NB4 (cell line): ENCODE data around the gene PODNL1.
"Not testable (repeated sequence)": the region's sequence is repeated elsewhere in the genome, so short reads cannot be mapped to it uniquely, and the experiment has no call there.

Source experiments
- DNase-seq: peaks from one replicate; pipeline ENCODE4 v3.0.0; 2010; ENCODE audit warnings: low read depth
- H3K4me3 ChIP-seq: one replicate; pipeline ENCODE4 v1.5.1; 2011; ENCODE audit warnings: mild to moderate bottlenecking, low read depth, low read length, moderate library complexity
- MAX ChIP-seq: IDR thresholded peaks from 2 replicates; pipeline ENCODE4 v1.6.1; 2011; ENCODE audit warnings: low read depth, low read length
- MYC ChIP-seq: IDR thresholded peaks from 2 replicates; pipeline ENCODE4 v1.6.1; 2011; ENCODE audit warnings: low read depth, low read length
- POLR2A ChIP-seq: IDR thresholded peaks from 2 replicates; pipeline ENCODE4 v1.6.1; 2011; ENCODE audit warnings: mild to moderate bottlenecking; ENCODE audit not compliant: insufficient read length; ENCODE audit errors: extremely low read depth
- TF ChIP-seq, protein P1 (sequence below): IDR thresholded peaks from one replicate; pipeline ENCODE4 v1.5.1; 2012; ENCODE audit warnings: low read depth, low read length

The PODNL1 gene

DNA sequence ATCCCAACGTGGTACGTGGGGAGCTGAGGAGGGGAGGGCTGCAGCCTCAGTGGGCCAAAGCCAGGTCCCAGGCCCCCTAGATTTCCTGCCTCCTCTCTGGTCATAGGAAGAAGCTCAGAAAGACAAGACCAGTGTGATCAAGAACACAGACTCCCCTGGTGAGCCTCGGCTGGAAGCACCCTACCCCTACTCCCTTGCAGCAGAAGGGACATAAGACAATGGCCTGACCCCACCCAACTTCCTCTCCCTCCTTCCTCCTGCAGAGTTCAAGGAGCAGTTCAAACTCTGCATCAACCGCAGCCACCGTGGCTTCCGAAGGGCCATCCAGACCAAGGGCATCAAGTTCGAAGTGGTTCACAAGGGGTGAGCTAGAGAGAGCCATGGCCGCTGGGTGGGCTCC, 11.5 kb downstream of the PODNL1 start:
- no peak overlapping the region for H3K4me3 ChIP-seq
- peak; percentile 42 for DNase-seq
- TF ChIP-seq MYC (no peak), MAX (no peak), POLR2A (no peak)
- TF ChIP-seq, protein P1, sequence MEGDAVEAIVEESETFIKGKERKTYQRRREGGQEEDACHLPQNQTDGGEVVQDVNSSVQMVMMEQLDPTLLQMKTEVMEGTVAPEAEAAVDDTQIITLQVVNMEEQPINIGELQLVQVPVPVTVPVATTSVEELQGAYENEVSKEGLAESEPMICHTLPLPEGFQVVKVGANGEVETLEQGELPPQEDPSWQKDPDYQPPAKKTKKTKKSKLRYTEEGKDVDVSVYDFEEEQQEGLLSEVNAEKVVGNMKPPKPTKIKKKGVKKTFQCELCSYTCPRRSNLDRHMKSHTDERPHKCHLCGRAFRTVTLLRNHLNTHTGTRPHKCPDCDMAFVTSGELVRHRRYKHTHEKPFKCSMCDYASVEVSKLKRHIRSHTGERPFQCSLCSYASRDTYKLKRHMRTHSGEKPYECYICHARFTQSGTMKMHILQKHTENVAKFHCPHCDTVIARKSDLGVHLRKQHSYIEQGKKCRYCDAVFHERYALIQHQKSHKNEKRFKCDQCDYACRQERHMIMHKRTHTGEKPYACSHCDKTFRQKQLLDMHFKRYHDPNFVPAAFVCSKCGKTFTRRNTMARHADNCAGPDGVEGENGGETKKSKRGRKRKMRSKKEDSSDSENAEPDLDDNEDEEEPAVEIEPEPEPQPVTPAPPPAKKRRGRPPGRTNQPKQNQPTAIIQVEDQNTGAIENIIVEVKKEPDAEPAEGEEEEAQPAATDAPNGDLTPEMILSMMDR, result no peak

GRCh38 chr19:13926010-13926409, 12.2 kb downstream of the PODNL1 start:
- TF ChIP-seq MYC (no peak), MAX (no peak), POLR2A (no peak)
- TF ChIP-seq, protein P1, result no peak
- H3K4me3 ChIP-seq, result no peak overlapping the region
- DNase-seq, result no peak

DNA sequence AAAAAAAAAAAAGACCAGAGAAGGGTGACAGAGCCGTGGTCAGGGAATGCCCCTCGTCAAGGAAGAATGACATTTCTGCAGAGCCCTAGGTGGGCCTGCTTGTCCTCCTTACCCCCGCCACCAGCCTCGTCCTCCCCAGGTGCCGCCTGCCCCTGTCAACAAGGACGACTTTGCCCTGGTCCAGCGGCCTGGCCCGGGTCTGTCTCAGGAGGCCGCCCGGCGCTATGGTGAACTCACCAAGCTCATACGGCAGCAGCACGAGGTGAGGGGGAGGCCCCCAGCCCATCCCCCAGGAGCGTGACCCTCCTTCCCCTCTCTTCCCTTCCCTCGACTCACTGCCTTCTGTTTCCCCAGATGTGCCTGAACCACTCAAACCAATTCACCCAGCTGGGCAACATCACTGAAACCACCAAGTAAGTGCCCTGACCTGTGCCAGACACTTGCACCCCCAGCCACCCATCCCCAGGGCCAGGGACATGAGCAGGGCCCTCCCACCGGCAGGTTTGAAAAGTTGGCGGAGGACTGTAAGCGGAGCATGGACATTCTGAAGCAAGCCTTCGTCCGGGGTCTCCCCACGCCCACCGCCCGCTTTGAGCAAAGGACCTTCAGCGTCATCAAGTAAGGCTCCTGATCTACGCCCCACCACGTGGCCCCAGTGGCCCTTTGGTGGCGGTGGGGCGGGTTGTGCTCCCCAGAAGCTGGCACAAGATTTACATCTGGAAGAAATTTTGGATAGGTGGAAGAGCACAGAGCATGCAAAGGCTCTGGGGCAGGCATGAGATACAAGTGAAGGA, 14.8 kb downstream of the PODNL1 start:
- TF ChIP-seq MAX, result no peak
- TF ChIP-seq, protein P1, result no peak
- no peak for TF ChIP-seq POLR2A
- TF ChIP-seq MYC, result no peak
- no peak for DNase-seq
- H3K4me3 ChIP-seq, result no peak overlapping the region

DNA sequence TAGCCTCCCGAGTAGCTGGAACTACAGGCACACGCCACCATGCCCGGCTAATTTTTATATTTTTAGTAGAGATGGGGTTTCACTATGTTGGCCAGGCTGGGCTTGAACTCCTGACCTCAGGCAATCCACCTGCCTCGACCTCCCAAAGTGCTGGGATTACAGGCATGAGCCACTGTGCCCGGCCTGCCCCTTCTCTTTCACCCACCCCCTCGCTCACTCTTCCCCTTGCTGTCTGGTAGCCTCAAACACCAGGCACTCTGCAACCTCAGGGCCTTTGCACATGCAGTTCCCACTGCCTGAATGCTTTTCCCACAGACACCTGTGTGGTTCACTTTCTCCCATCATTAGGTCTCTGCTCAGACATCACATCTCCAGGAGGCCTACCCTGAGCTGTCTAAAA, 16.1 kb downstream of the PODNL1 start:
- H3K4me3 ChIP-seq, DNase-seq: not testable (repeated sequence)

DNA sequence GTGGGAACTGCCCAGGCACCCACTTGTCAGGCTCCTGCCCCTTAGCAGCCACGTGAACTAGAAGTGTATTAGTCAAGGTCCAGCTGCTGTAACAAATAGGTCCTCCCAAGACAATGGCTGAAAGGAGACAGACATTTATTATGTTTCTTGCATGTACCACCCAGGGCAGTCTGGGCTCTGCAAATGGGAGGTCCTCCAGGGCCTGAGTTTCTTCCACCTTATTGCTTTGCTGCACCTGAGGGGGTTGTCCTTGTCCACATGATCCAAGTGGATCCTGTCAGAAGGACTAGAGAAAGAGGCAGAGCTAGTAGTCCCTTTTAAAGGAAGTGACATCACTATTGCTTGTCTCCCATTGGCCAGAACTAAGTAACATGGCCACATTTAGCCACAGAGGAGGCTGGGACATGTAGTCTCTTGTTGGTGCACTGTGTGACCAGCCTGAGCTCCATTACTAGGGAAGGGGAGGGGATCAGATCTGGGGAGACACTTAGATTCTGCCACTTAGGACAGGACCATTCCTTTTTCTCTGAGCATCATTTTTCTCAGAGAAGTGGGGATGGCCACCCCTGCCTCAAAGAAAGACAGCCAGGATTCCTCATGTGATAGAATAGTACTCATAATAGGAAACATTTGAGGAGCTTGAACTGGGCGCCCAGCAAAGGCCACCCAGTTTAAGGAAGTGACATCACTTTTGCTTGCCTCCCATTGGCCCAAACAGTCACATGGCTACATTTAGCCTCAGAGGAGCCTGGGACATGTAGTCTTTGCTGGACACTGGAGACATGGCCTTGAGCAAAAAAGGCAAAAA, 17.1 kb downstream of the PODNL1 start:
- TF ChIP-seq MAX, result peak; percentile 69; the same call in 1 of the 2 replicates
- TF ChIP-seq, protein P1, result no peak
- peak; percentile 80 for DNase-seq
- no peak overlapping the region for H3K4me3 ChIP-seq

GRCh38 chr19:13920524-13920923, 17.7 kb downstream of the PODNL1 start:
- no peak for TF ChIP-seq POLR2A
- no peak for TF ChIP-seq MAX
- TF ChIP-seq MYC, result no peak
- TF ChIP-seq, protein P1, result no peak
- DNase-seq, result no peak
- H3K4me3 ChIP-seq, result no peak overlapping the region
